ENCODE measurements around the gene N4BP2.

GRCh38 chr4:40152637-40153036, 96.0 kb downstream of the N4BP2 start:
- TF ChIP-seq CTCF (IDR thresholded peaks at IDR 0.05) = no peak
- no peak for TF ChIP-seq POLR2A (IDR thresholded peaks at IDR 0.05)

Data from breast epithelium (tissue), 3 donors.